Measurements from ENCODE around the gene WWTR1. TPM values are rescaled to one million over a fixed set of nuclear protein-coding genes. Genes with fewer than 3 reads are reported as not detected.

The WWTR1 gene
- polyA plus RNA-seq, 3 donors = 111 TPM

DNA sequence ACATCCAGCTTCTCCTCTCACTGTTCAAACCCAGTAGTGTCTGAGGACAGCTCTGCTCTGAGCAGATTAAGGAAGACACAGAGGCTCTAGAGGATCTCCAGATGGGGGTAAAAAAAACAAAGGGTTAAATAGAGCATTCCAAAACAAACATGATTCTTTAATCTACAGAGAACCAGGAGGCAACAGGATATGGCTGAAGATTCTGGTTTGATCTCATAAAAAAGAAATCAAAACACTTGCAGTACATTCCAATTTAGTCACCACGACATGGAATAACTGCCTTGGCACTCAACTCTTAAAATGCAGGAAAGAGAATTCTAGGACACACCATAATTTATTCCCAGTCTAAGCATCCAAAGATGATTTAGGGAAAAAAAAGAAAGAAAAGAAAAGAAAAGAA is 151.3 kb downstream of the WWTR1 start:
- DNase-seq (ENCODE audit: low read depth in 3 of 3, low spot score in 2 of 3) = no peak

DNA sequence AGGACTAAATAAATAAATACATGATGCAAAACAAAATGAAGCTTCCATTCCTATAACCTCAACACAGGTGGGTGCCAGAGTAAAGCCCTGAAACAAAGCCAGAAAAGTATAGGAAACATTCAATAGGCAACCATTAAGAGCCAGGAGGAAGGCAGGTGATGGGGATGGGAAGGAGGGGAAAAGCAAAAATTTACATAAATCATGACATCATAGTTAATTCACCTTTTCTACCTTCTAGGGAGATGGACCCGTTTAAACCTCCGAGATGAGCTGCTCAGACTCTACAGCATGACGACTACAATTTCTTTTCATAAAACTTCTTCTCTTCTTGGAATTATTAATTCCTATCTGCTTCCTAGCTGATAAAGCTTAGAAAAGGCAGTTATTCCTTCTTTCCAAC is 155.4 kb downstream of the WWTR1 start:
- no peak for DNase-seq (ENCODE audit: low read depth in 3 of 3, low spot score in 2 of 3)

DNA sequence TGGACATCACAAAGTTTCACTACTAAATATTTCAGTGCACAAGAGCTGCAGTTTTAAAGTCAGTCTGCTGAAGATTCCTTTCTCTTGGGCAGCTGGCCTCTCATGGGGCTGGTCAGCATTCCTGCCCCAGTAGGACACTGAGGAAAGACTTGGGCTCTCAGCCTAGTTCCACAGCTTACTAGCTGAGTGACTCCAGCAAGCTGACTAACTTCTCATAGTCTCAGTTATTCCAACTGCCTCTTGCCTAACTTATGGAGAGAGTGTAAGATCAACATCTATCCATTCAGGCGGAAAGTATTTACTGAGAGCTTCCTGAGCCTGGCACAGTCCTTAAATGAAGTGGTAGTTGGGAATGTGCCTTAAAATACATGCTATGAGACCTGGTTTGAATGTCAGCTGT is 156.3 kb downstream of the WWTR1 start:
- no peak for DNase-seq (ENCODE audit: low read depth in 3 of 3, low spot score in 2 of 3)

DNA sequence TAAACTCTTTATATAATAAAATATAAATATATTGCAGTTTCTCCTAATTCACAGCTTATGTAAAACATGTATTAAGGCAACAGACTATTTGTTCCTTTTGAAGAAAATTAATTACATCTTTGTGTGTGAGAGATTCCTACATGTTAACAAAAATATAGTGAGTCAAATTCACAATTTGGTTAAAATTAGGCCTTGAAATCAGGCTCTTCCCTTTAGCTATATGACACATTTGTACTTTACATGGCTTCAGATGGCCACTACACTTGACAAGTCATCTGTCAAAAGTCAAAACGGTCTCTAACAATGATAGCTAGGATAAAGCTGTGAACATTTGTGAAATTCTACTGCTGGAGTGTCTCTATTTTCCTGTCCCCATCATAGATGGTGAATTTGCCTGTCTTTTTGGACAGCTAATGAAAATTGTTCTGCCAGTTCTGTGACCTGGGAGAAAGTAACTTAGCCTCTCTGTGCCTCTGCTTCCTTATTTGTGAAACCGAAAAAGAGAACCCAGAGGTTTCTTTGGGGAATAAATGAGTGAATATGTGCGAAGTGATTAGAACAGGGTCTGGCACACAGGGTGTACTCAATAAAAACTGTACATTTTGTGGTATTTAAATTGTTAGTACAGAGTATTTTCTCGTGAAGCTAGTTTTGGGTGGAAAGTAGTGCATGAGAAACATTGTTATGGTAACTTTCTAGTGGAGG is 159.7 kb downstream of the WWTR1 start:
- no peak for DNase-seq (ENCODE audit: low read depth in 3 of 3, low spot score in 2 of 3)

DNA sequence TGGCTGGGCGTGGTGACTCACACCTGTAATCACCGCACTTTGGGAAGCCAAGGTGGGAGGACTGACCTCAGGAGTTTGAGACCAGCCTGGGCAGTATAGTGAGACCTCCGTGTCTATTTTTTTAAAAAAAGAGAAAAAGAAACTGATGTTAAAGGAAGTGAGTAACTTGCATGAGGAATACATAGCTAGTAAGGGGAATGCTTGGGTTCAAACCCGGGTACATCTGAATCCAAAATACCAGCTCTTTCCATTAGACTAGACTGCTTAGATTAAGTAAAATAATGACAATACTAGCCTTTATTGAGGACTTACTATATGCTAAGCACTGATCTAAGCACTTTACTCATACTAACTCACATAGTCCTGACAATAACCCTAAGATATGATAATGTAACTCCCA is 160.9 kb downstream of the WWTR1 start:
- no peak for DNase-seq (ENCODE audit: low read depth in 3 of 3, low spot score in 2 of 3)

DNA sequence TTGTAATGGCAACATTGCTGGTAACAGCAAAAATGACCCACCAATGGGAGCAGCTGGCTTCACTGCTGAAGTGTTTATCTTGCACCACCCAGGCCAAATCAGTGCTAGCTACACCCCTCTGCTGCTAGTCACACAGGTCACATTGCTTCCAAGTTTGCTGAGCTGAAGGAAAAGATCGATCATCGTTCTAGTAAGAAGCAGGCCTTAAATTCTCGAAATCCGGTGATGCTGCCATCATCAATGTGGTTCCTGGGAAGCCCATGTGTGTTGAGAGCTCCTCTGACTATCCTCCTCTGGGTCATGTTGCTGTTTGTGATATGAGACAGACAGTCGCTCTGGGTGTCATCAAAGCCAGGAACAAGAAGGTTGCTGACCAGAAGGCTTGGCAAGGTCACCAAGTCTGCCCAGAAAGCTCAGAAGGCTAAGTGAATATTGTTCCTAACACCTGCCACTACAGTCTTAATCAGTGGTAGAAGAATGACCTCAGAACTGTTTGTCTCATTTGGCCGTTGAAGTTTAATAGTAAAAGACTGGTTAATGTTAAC is 162.2 kb downstream of the WWTR1 start:
- DNase-seq (ENCODE audit: low read depth in 3 of 3, low spot score in 2 of 3) = no peak

DNA sequence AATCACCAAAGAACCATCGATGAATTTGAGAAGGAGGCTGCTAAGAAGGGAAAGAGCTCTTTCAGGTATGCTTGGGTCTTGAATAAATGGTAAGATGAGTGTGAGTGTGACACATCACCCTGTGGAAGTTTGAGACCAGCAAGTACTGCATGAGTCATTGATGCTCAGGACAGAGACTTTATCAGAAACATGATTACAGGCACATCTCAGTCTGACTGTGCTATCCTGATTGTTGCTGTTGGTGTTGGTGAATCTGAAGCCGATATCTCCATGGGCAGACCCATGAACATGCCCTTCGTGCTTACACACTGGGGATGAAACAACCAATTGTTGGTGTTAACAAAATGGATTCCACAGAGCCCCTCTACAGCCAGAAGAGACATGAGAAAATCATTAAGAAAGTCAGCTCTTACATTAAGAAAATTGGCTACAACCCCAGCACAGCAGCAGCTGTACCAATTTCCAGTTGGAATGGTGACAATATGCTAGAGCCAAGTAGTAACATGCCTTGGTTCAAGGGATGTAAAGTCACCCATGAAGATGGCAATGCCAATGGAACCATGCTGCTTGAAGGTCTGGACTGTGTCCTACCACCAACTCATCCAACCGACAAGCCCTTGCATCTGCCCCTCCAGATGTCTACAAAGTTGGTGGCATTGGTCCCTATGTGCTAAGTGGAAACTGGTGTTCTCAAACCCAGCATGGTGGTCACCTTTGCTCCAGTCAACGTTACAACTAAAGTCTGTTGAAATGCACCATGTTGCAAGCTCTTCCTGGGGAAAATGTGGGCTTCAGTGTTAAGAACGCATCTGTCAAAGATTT is 162.9 kb downstream of the WWTR1 start:
- no peak for DNase-seq (ENCODE audit: low read depth in 3 of 3, low spot score in 2 of 3)

DNA sequence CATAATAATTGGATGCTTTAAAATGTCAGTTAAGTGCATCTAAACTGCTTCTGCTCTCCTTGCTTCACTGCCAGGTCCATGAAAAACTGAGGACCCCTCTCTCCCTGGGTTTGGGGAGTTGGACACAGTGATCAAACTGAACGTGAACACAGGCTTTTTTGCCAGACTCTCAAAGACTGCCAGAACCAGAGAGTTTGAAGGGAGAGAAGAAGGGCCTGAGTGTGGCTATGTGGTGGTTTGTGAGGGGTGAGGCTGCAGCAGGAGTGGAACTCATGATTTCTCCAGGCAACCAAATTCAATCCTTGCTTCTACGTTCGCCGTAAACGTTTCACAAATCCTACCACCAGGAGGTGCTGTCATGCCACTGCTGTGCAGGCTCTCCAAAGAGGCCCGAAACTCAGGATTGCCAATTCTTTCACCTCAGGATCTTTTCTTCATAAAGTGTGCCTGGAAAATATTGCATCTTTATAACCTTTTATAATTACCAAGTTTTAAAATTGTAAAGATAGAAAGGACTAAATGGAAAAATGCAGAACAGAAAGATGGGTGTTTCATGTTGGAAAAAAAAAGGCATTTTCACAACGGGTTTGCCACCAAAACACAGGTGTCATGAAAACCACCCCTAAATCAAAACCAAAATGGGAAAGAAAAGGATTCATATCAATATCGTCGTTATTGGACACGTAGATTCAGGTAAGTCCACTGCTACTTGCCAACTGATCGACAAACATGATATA is 163.6 kb downstream of the WWTR1 start:
- DNase-seq (ENCODE audit: low read depth in 3 of 3, low spot score in 2 of 3) = no peak

DNA sequence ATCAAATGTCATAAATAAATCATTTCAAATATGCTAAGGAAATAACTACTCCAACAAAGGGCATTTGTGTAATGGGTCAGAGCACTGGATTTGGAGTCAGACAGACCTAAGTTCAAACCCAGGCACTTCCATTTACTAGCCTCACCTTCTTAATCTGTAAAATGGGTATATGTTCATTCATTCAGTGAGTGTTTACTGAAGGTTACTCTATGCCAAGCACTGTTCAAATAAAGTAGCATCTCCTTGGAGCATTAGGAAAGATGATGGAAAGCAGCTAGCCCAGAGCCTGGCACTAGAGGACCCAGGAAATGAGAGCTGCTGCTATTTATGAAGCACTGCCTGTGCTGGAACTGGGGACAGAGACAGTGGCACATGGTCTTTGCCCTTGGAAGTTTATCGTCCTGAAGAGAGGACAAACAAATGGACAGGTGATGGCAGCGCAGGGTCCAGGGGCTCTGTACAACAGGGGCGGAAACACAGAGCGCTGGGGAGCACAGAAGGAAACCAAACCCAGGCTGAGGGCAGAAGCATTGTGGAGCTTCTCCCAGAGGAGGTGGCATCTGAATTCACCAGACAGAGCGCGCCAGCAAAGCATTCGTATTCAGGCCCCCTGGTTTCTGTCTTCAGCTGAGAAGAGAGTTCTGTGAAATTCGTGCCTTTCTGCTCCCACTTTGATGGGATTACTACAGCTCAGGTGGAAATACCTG is 164.4 kb downstream of the WWTR1 start:
- DNase-seq (ENCODE audit: low read depth in 3 of 3, low spot score in 2 of 3) = no peak

DNA sequence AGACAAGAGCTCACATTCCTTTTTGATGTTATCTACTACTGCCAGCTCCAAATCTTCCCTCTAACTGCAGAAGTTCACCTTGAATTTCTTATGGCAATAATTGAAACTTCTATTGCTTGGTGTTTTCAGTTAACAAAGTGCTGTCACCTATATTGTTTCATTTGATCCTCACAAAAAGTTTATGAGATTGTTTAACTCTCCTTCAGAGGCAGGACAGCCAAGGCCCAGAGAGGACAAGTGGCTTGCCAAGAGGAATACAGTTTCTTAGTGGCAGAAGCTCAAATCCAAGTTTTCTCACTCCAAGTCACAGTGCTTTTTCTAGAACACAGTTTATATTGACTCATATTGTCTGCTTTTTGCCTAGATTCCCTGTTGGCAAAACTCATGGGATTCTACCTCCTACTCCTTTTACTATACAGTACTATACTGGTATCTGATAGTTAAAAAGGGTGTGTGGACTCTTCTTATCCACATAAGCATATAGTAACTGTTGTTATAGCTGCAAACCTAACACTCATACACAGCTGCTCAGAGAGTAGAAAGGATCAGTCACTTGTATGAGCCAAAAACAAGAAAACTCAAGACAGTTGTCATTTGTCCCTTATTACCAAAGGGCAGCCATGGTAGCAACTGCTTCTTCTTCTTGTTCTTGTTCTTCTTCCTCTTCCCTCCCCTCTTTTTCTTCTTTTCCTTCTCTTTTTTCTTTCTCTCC is 167.4 kb downstream of the WWTR1 start:
- DNase-seq (ENCODE audit: low read depth in 3 of 3, low spot score in 2 of 3) = no peak

DNA sequence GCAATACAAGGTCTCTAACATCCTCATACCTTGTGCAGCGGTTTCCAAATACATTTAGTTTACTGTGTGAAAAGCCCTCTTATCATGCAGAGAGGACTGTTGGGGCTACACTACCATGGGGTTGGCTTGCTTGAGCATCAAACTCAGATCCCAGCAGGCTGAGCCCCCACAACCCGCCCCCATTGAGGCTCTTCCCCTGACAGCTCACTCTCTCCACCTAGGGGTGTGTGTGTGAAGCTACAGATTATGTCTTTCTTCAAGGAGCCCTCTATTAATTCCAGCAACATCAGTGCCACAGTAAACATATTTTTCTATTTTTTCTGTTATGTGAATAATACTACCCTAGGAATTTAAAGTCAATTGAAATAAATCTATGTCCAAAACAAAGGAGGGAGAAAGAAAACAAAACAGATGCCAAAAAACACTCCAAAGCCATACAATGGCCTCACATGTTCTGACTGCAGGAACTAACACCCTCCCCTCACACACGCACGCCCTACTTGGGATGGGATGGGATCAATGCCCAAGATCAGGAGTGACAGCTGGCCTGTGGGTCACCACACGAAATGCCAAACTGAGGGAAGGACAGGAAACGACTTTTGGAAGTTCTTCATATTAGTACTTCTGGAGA is 168.7 kb downstream of the WWTR1 start:
- DNase-seq (ENCODE audit: low read depth in 3 of 3, low spot score in 2 of 3) = no peak

DNA sequence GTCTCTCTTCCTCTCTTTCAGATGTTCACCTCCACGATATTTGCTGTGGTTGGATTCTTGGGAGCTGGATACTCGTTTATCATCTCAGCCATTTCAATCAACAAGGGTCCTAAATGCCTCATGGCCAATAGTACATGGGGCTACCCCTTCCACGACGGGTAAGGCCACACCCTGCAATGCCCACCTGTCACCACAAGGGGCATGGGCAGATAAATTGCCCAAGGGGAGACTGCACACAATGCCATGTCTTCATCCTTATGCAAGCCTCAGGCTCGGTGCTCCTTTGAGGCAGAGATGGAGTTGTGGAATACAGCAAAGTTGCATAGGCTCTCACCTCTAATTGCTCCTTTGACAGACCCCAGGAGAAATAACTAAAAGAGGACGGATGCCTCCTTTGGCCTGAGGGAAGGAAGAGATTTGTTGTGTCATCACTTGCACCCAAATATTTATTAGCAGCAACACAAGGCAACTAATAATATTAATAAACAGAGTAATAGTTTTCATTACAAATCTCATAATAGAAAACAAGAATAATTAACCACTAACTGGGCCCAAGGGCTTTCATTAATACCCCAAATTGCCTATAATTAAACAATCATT is 170.1 kb downstream of the WWTR1 start:
- DNase-seq (ENCODE audit: low read depth in 3 of 3, low spot score in 2 of 3) = no peak

DNA sequence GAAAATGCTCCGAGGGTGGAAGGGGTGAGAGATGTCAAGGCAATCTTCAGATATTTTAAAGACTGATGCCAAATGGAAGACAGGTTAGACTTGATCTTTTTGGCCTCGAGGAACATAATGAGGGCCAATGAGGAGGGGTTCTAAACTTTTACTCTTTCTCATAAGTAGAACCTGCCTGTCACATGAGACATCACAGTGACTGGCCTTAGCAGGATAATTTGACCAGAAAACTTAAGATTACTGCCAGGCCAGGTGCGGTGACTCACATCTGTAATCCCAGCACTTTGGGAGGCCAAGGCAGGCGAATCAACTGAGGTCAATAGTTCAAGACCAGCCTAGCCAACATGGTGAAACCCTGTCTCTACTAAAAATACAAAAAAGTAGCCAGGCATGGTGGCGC is 171.1 kb downstream of the WWTR1 start:
- DNase-seq (ENCODE audit: low read depth in 3 of 3, low spot score in 2 of 3) = no peak

DNA sequence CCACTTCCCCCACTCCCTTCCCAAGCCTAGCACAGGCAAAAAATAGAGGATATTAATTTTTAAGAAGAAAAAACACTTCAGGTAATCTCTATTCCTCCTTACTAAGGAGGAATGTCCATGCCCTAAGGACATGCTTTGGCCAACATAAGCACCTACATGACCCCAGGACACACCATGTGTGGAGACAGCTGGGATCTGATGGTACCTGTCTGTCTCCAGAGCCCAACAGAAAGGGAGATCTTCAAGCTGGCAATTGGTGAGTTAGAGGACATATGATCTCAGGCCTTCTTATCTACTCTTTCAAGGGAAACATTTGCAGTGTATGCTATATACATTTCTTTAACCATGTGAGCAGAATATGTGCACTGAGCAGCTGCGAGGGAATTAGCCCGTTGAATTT is 176.3 kb downstream of the WWTR1 start:
- DNase-seq (ENCODE audit: low read depth in 3 of 3, low spot score in 2 of 3) = no peak

DNA sequence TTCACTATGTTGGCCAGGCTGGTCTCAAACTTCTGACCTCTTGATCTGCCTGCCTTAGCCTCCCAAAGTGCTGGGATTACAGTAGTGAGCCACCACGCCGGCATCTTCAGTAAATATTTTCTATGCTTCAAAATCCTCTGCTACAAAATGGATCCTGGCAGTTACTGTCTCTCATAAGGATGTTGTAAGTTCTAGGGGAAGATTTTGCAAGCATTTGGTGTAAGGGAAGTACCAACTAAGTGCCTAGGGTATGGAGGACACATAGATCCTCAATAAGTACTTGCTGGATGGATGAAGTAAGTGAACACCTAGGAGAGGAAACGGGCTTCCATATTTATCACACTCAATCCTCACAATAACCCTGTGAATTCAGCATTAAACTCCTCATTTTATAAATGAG is 176.8 kb downstream of the WWTR1 start:
- DNase-seq (ENCODE audit: low read depth in 3 of 3, low spot score in 2 of 3) = no peak

DNA sequence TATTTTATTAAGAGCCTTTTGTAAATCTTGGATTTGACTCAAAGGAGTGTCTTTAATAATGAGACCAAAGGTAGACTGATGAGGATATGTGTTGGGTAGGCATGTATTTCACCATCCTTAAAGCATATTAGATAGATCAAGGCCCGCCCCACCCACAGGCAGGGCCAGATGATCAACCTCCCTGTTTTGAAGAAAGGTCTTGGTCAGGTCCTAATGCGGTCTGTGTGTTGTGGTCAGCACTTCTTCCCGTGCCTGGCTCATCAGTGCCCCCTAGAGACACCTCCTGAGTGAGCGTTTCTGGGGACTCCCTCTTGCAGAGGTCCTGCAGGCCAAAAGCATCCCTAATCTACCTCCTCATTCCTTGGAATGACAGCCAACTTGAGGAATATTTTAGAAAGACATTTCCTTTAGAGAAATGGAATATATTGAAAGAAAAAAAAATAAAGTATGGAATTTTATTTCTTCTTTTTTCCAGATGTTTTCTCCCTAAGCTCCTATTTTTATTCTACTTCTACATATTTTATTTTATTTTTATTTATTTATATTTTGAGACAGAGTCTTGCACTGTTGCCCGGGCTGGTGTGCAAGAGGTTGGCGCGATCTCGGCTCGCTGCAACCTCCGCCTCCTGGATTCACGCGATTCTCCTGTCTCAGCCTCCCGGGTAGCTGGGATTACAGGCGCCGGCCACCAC is 177.4 kb downstream of the WWTR1 start:
- peak in 1 of 3 donors; percentile 61 for DNase-seq (ENCODE audit: low read depth in 3 of 3, low spot score in 2 of 3)

DNA sequence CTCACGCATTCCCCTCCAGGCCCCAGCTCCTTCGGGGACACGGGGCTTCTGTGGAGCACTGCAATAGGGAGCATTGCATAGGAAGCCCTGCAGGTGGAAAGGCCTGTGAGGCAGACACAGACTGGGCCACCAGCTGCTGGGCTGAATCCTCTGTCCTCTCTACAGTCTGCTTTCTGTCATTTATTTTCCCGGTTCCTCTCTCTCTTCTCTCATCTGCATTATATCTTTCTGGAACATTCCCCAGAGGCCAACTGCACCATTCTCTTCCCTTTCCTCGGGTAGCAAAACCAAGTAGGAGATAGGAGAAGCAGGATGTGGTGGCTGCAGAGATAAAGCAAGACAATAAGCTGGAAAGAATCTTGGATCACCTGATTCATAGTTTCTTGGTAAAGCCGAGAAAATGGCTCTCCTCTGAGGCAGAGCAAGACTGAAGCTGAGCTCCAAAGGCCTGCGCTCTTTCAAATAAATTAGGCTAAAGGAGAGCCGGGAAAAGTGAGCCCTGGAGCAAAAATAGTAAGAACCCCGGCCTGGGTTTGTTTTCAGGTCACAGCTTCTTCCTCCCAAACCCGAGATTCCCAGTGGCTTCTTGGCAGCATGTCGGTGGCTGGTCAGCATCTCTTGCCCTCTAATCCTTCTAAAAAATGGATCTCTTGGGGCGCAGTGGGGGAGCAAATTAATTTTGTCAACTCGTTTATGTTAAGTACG is 178.1 kb downstream of the WWTR1 start:
- no peak for DNase-seq (ENCODE audit: low read depth in 3 of 3, low spot score in 2 of 3)

DNA sequence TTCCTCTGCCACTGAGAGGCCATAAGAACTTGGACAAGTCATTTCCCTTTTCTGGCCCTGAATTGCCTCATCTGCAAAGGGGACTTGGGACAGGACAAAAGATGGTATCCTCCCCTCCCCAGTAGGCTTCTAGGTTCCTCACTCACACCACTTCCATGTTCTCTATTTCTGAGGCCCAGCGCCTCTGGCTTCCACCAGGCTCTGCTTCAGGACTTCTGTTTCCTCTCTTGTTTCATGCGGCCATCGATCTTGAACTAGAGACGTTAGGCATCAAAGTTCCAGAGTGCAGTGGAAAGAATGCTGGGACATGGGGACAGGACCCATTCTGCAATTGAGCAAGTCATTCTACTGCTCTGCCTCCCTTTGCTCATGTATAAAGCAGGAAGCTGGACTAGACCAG is 181.6 kb downstream of the WWTR1 start:
- no peak for DNase-seq (ENCODE audit: low read depth in 3 of 3, low spot score in 2 of 3)
